Measurements from ENCODE around the gene MVB12B. TPM values are rescaled to one million over a fixed set of nuclear protein-coding genes. Genes with fewer than 3 reads are reported as not detected.
A peak's percentile ranks its signal among the peaks of the same experiment; 100 is the strongest.

MVB12B gene
- total and polyA plus RNA-seq, 2 donors (not counting 1 experiment from before 2014, with no cell fraction given): 2.5 to 2.6 TPM

GRCh38 chr9:126490871-126491567 is 164.4 kb downstream of the MVB12B start:
- H3K27me3 ChIP-seq (ENCODE audit: control insufficient read depth, insufficient read depth, low read length): no peaks in the 10 kb centered on the region
- no peaks in the 10 kb centered on the region for H4K20me1 ChIP-seq (ENCODE audit: control insufficient read depth, extremely low read depth, insufficient read depth, low read length)
- H3K4me1 ChIP-seq (ENCODE audit: control insufficient read depth, extremely low read depth, insufficient read depth, low read length): no peaks in the 10 kb centered on the region
- no peaks in the 10 kb centered on the region for H3K79me2 ChIP-seq (ENCODE audit: control insufficient read depth, insufficient read depth, low read length)
- H3K36me3 ChIP-seq (ENCODE audit: control insufficient read depth, insufficient read depth, low read length): no peaks in the 10 kb centered on the region
- H3K27ac ChIP-seq (ENCODE audit: insufficient read depth, low read length): no peak overlapping the region
- no peak overlapping the region for H3K9ac ChIP-seq (ENCODE audit: insufficient read depth, low read length)
- no peaks in the 10 kb centered on the region for H3K9me3 ChIP-seq (ENCODE audit: control insufficient read depth, insufficient read depth, low read depth, low read length)
- DNase-seq (ENCODE audit: low read depth in 2 of 2): peak; percentile 46 to 74
- H2AFZ ChIP-seq (ENCODE audit: low read length): no peak overlapping the region
- no peak for TF ChIP-seq EZH2 (IDR thresholded peaks at IDR 0.05; ENCODE audit: low read length, missing control alignments)
- TF ChIP-seq CTCF (conservative IDR thresholded peaks at IDR 0.05 in 1 of 2, IDR thresholded peaks at IDR 0.05 in 1 of 2; ENCODE audit: low read depth in 1 of 2, low read length in 2 of 2): peak; percentile 92 to 94
- H3K4me2 ChIP-seq (ENCODE audit: extremely low read depth, insufficient read depth, low read length): no peak overlapping the region
- no peak overlapping the region for H3K4me3 ChIP-seq (replicated peaks in 1 of 4; ENCODE audit: control extremely low read depth in 1 of 4, insufficient read depth in 1 of 4, low read depth in 3 of 4, low read length in 4 of 4)

- no peak for DNase-seq (ENCODE audit: low read depth in 2 of 2)
- Histone ChIP-seq H3K4me2 (ENCODE audit: extremely low read depth, insufficient read depth, low read length) (no peak overlapping the region), H4K20me1 (ENCODE audit: control insufficient read depth, extremely low read depth, insufficient read depth, low read length) (no peaks in the 10 kb centered on the region), H3K9ac (ENCODE audit: insufficient read depth, low read length) (no peak overlapping the region), H3K79me2 (ENCODE audit: control insufficient read depth, insufficient read depth, low read length) (no peaks in the 10 kb centered on the region), H3K9me3 (ENCODE audit: control insufficient read depth, insufficient read depth, low read depth, low read length) (no peaks in the 10 kb centered on the region), H3K4me3 (replicated peaks in 1 of 4; ENCODE audit: control extremely low read depth in 1 of 4, insufficient read depth in 1 of 4, low read depth in 3 of 4, low read length in 4 of 4) (no peak overlapping the region), H2AFZ (ENCODE audit: low read length) (no peak overlapping the region), H3K4me1 (ENCODE audit: control insufficient read depth, extremely low read depth, insufficient read depth, low read length) (no peaks in the 10 kb centered on the region), H3K27me3 (ENCODE audit: control insufficient read depth, insufficient read depth, low read length) (no peaks in the 10 kb centered on the region), H3K27ac (ENCODE audit: insufficient read depth, low read length) (no peak overlapping the region), H3K36me3 (ENCODE audit: control insufficient read depth, insufficient read depth, low read length) (no peaks in the 10 kb centered on the region)
- TF ChIP-seq CTCF (conservative IDR thresholded peaks at IDR 0.05 in 1 of 2, IDR thresholded peaks at IDR 0.05 in 1 of 2; ENCODE audit: low read depth in 1 of 2, low read length in 2 of 2) (no peak), EZH2 (IDR thresholded peaks at IDR 0.05; ENCODE audit: low read length, missing control alignments) (no peak)
Measured at GRCh38 chr9:126491568-126491879, 164.9 kb downstream of the MVB12B start.

- Histone ChIP-seq H3K4me3 (replicated peaks in 1 of 4; ENCODE audit: control extremely low read depth in 1 of 4, insufficient read depth in 1 of 4, low read depth in 3 of 4, low read length in 4 of 4) (no peak overlapping the region), H3K27me3 (ENCODE audit: control insufficient read depth, insufficient read depth, low read length) (no peaks in the 10 kb centered on the region), H2AFZ (ENCODE audit: low read length) (no peak overlapping the region), H4K20me1 (ENCODE audit: control insufficient read depth, extremely low read depth, insufficient read depth, low read length) (no peaks in the 10 kb centered on the region), H3K9ac (ENCODE audit: insufficient read depth, low read length) (no peak overlapping the region), H3K79me2 (ENCODE audit: control insufficient read depth, insufficient read depth, low read length) (no peaks in the 10 kb centered on the region), H3K27ac (ENCODE audit: insufficient read depth, low read length) (no peak overlapping the region), H3K36me3 (ENCODE audit: control insufficient read depth, insufficient read depth, low read length) (no peaks in the 10 kb centered on the region), H3K4me1 (ENCODE audit: control insufficient read depth, extremely low read depth, insufficient read depth, low read length) (no peaks in the 10 kb centered on the region), H3K9me3 (ENCODE audit: control insufficient read depth, insufficient read depth, low read depth, low read length) (no peaks in the 10 kb centered on the region), H3K4me2 (ENCODE audit: extremely low read depth, insufficient read depth, low read length) (no peak overlapping the region)
- TF ChIP-seq EZH2 (IDR thresholded peaks at IDR 0.05; ENCODE audit: low read length, missing control alignments) (no peak), CTCF (conservative IDR thresholded peaks at IDR 0.05 in 1 of 2, IDR thresholded peaks at IDR 0.05 in 1 of 2; ENCODE audit: low read depth in 1 of 2, low read length in 2 of 2) (no peak)
- no peak for DNase-seq (ENCODE audit: low read depth in 2 of 2)
Measured at GRCh38 chr9:126491949-126492348, 165.3 kb downstream of the MVB12B start.

Data from fibroblast of lung (primary cell).